GM23338 (cell line): Measurements from ENCODE around the gene SYT13. TPM values are rescaled to one million over a fixed set of nuclear protein-coding genes. Genes with fewer than 3 reads are reported as not detected.
A peak's percentile ranks its signal among the peaks of the same experiment; 100 is the strongest.

ENCODE experiments used
- ATAC-seq: fragments of 200-7000 bp; cut with Tn5 transposase; 3 replicates; pipeline ENCODE4 v1.9.1; 2020
- DNase-seq: peaks from one replicate; pipeline ENCODE4 v3.0.0-alpha.2; 2015; ENCODE audit warnings: low spot score
- H2AFZ ChIP-seq: fragments of 200-600 bp; sonication (generic); 2 replicates; pipeline ENCODE4 v1.8.0; 2016; ENCODE audit warnings: antibody characterized with exemption, mild to moderate bottlenecking, moderate library complexity
- H3F3A ChIP-seq: fragments of 200-600 bp; sonication (generic); replicated peaks from 2 replicates; pipeline ENCODE4 v1.8.0; 2017; ENCODE audit warnings: antibody characterized with exemption, mixed run types, low read depth
- H3K27ac ChIP-seq: fragments of 200-600 bp; sonication (generic); 2 replicates; pipeline ENCODE4 v1.6.1; 2016; ENCODE audit warnings: low read depth
- H3K27me3 ChIP-seq: fragments of 200-600 bp; sonication (generic); 2 replicates; pipeline ENCODE4 v1.8.0; 2016; ENCODE audit warnings: mild to moderate bottlenecking, mixed run types, moderate library complexity; ENCODE audit not compliant: insufficient read depth
- H3K36me3 ChIP-seq: fragments of 200-600 bp; sonication (generic); 2 replicates; pipeline ENCODE4 v1.8.0; 2016; ENCODE audit warnings: mild to moderate bottlenecking; ENCODE audit not compliant: insufficient read depth
- H3K4me1 ChIP-seq: fragments of 200-600 bp; sonication (generic); 2 replicates; pipeline ENCODE4 v1.8.0; 2016; ENCODE audit warnings: mild to moderate bottlenecking, moderate library complexity; ENCODE audit not compliant: insufficient read depth
- H3K4me2 ChIP-seq: fragments of 200-600 bp; sonication (generic); 2 replicates; pipeline ENCODE4 v1.7.1; 2017; ENCODE audit warnings: mixed run types
- H3K4me3 ChIP-seq: fragments of 200-600 bp; sonication (generic); 2 replicates; pipeline ENCODE4 v1.6.1; 2016; ENCODE audit warnings: mixed run types
- H3K79me2 ChIP-seq: fragments of 200-600 bp; sonication (generic); replicated peaks from 2 replicates; pipeline ENCODE4 v1.8.0; 2017; ENCODE audit warnings: mild to moderate bottlenecking; ENCODE audit not compliant: insufficient read depth
- H3K9me2 ChIP-seq: fragments of 200-600 bp; sonication (generic); 2 replicates; pipeline ENCODE4 v1.8.0; 2017; ENCODE audit not compliant: insufficient read depth
- H4K20me1 ChIP-seq: fragments of 200-600 bp; sonication (generic); replicated peaks from 2 replicates; pipeline ENCODE4 v1.8.0; 2017; ENCODE audit warnings: mild to moderate bottlenecking; ENCODE audit not compliant: insufficient read depth
- H3K27ac Mint-ChIP-seq: 2 replicates; pipeline ENCODE4 v1.8.0; 2020; ENCODE audit warnings: inconsistent platforms, mild to moderate bottlenecking, moderate library complexity, mixed read lengths
- H3K27me3 Mint-ChIP-seq: 3 replicates; pipeline ENCODE4 v1.8.0; 2022; ENCODE audit warnings: low read depth, mild to moderate bottlenecking, moderate library complexity, mixed read lengths, inconsistent platforms; ENCODE audit not compliant: insufficient read depth, poor library complexity
- H3K36me3 Mint-ChIP-seq: 3 replicates; pipeline ENCODE4 v1.8.0; 2021; ENCODE audit warnings: low read depth, mild to moderate bottlenecking, inconsistent platforms, moderate library complexity, mixed read lengths
- H3K4me1 Mint-ChIP-seq: 3 replicates; pipeline ENCODE4 v1.8.0; 2020; ENCODE audit warnings: mild to moderate bottlenecking, inconsistent platforms, mixed read lengths
- H3K4me3 Mint-ChIP-seq: 3 replicates; pipeline ENCODE4 v1.8.0; 2021; ENCODE audit warnings: moderate library complexity, mild to moderate bottlenecking, inconsistent platforms, mixed read lengths
- H3K9me3 Mint-ChIP-seq: 3 replicates; pipeline ENCODE4 v1.8.0; 2020; ENCODE audit warnings: moderate library complexity, mild to moderate bottlenecking, inconsistent platforms, mixed read lengths
- ETS1 ChIP-seq: IDR thresholded peaks from 2 replicates; pipeline ENCODE4 v1.6.1; 2016; ENCODE audit warnings: antibody characterized with exemption
- EZH2phosphoT487 ChIP-seq: fragments of 200-600 bp; sonication (generic); IDR thresholded peaks from one replicate; pipeline ENCODE4 v1.8.1; 2018; ENCODE audit warnings: antibody characterized with exemption; ENCODE audit not compliant: unreplicated experiment
- JUNB ChIP-seq: IDR thresholded peaks from one replicate; pipeline ENCODE4 v1.6.1; 2016; ENCODE audit warnings: antibody characterized with exemption; ENCODE audit not compliant: unreplicated experiment
- POLR2AphosphoS5 ChIP-seq: IDR thresholded peaks from 2 replicates; pipeline ENCODE4 v1.6.1; 2016; ENCODE audit warnings: antibody characterized with exemption, low read depth
- STAT1 ChIP-seq: IDR thresholded peaks from one replicate; pipeline ENCODE4 v1.6.1; 2016; ENCODE audit warnings: antibody characterized with exemption; ENCODE audit not compliant: unreplicated experiment
- ZNF331 ChIP-seq: fragments of 250-450 bp; sonication (Bioruptor Pico); IDR thresholded peaks from 2 replicates; pipeline ENCODE4 v1.5.0; 2020; ENCODE audit warnings: low read depth, mild to moderate bottlenecking, moderate library complexity
- ZNF462 ChIP-seq: fragments of 250-450 bp; sonication (Bioruptor Pico); IDR thresholded peaks from 2 replicates; pipeline ENCODE4 v1.5.0; 2020; ENCODE audit warnings: mild to moderate bottlenecking, moderate library complexity
- polyA plus RNA-seq: library from polyadenylated mRNA; unstranded; fragments of >200 nt; fragmentation: Nextera tagmentation; extraction: Ambion mirVana; gene quantifications from 2 replicates; pipeline ENCODE4 v1.2.1, GENCODE V29; 2016
- total RNA-seq: library from RNA; depleted of rRNA; stranded (reverse); fragments of >200 nt; shearing (Covaris generic); gene quantifications from 2 replicates; pipeline ENCODE4 v1.2.3, GENCODE V29; 2014

SYT13 gene
- total and polyA plus RNA-seq, 2 experiments from 2014 or later = 3.4 to 16.3 TPM

DNA sequence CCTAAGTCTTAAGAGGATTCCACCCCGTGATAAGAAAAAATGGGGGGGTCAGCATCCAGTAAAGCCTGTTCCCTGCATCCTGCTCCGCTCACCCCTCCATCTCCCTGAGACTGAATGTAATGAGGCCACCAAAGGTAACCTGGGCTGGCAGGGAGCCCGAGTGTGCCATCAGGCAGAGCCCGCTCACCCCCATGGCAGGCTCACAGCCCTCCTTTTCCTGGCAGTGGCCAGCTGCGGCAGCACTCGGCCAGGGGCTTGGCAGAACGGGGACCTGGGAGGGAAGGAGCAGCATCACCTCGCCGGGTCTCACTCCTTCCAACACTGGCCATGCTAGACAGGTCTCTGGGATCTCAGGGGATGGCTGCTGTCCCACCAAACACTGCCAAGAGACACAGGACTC lies 75.3 kb downstream of the SYT13 start (continued):
- TF ChIP-seq ZNF462 (CRISPR knock-in tag) = no peak

GRCh38 chr11:45209891-45210699 lies 76.0 kb downstream of the SYT13 start:
- peaks cover 14% of the 10 kb centered on the region for H3K4me1 ChIP-seq
- peak overlapping the region; percentile 65 for H3K4me2 ChIP-seq
- TF ChIP-seq STAT1 (no peak), ZNF331 (no peak), ETS1 (no peak), POLR2AphosphoS5 (no peak), EZH2phosphoT487 (no peak), JUNB (no peak), ZNF462 (CRISPR knock-in tag) (no peak)

More at GRCh38 chr11:45209891-45210699, 76.0 kb downstream of the SYT13 start:
- no peak overlapping the region for H3K27ac ChIP-seq
- no peak overlapping the region for H3K4me3 ChIP-seq
- no peaks in the 10 kb centered on the region for H3K9me2 ChIP-seq
- peak overlapping the region; percentile 45; the same call in 1 of the 2 replicates for H3K27ac Mint-ChIP-seq
- peaks cover 6% of the 10 kb centered on the region for H3K27me3 Mint-ChIP-seq
- no peaks in the 10 kb centered on the region for H3K9me3 Mint-ChIP-seq
- no peaks in the 10 kb centered on the region for H3K79me2 ChIP-seq
- peak overlapping the region; percentile 35; the same call in 2 of the 3 replicates for H3K4me3 Mint-ChIP-seq
- peak overlapping the region; percentile 76 for H2AFZ ChIP-seq
- ATAC-seq (peak; percentile 82), DNase-seq (peak; percentile 88)
- H4K20me1 ChIP-seq = no peaks in the 10 kb centered on the region
- peaks cover 26% of the 10 kb centered on the region for H3K4me1 Mint-ChIP-seq
- H3K27me3 ChIP-seq = no peaks in the 10 kb centered on the region
- H3K36me3 ChIP-seq = no peaks in the 10 kb centered on the region
- H3F3A ChIP-seq = 0 out of 2 replicates have a peak, but pooled peaks cover 3% of the 10 kb centered on the region
- peaks cover 9% of the 10 kb centered on the region; the same call in 2 of the 3 replicates for H3K36me3 Mint-ChIP-seq
